Measurements from ENCODE around the gene ABCA3. TPM values are rescaled to one million over a fixed set of nuclear protein-coding genes. Genes with fewer than 3 reads are reported as not detected.

The ABCA3 gene
- total and polyA plus RNA-seq, 2 donors (not counting 1 experiment from before 2014, with no cell fraction given), result 1.7 to 6.1 TPM

DNA sequence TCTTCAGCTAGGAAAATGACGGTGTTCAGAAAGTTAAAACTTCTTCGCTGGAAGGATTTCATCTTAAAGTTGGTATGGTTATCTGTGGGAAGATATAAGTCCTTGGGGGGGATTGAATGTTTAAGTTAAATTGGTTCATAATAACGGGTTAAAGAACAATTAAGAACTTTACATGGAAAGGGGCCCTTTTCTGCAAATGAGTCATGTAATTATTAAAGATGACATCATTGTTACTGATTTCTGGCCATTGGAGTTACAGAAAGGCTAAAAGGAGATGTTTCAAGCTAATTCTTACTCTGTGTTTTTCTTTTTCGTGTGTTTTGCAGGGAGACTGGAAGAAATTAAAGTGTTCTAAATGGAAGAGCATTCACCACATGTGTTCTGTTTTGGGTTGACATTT is 20.6 kb upstream of the ABCA3 start:
- peaks cover 4% of the 10 kb centered on the region for H3K27me3 ChIP-seq (ENCODE audit: control insufficient read depth, insufficient read depth, low read length)
- no peaks in the 10 kb centered on the region for H3K9me3 ChIP-seq (ENCODE audit: control insufficient read depth, insufficient read depth, low read depth, low read length)
- no peaks in the 10 kb centered on the region for H3K36me3 ChIP-seq (ENCODE audit: control insufficient read depth, insufficient read depth, low read length)
- no peak overlapping the region for H3K4me3 ChIP-seq (replicated peaks in 1 of 4; ENCODE audit: control extremely low read depth in 1 of 4, insufficient read depth in 1 of 4, low read depth in 3 of 4, low read length in 4 of 4)
- no peaks in the 10 kb centered on the region for H3K79me2 ChIP-seq (ENCODE audit: control insufficient read depth, insufficient read depth, low read length)
- TF ChIP-seq EZH2 (IDR thresholded peaks at IDR 0.05; ENCODE audit: low read length, missing control alignments), result no peak
- TF ChIP-seq, protein P1, sequence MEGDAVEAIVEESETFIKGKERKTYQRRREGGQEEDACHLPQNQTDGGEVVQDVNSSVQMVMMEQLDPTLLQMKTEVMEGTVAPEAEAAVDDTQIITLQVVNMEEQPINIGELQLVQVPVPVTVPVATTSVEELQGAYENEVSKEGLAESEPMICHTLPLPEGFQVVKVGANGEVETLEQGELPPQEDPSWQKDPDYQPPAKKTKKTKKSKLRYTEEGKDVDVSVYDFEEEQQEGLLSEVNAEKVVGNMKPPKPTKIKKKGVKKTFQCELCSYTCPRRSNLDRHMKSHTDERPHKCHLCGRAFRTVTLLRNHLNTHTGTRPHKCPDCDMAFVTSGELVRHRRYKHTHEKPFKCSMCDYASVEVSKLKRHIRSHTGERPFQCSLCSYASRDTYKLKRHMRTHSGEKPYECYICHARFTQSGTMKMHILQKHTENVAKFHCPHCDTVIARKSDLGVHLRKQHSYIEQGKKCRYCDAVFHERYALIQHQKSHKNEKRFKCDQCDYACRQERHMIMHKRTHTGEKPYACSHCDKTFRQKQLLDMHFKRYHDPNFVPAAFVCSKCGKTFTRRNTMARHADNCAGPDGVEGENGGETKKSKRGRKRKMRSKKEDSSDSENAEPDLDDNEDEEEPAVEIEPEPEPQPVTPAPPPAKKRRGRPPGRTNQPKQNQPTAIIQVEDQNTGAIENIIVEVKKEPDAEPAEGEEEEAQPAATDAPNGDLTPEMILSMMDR (conservative IDR thresholded peaks at IDR 0.05 in 1 of 2, IDR thresholded peaks at IDR 0.05 in 1 of 2; ENCODE audit: low read depth in 1 of 2, low read length in 2 of 2), result no peak
- H3K4me2 ChIP-seq (ENCODE audit: extremely low read depth, insufficient read depth, low read length), result no peak overlapping the region
- H3K9ac ChIP-seq (ENCODE audit: insufficient read depth, low read length), result no peak overlapping the region
- DNase-seq (ENCODE audit: low read depth in 2 of 2), result no peak
- H4K20me1 ChIP-seq (ENCODE audit: control insufficient read depth, extremely low read depth, insufficient read depth, low read length), result no peaks in the 10 kb centered on the region
- H2AFZ ChIP-seq (ENCODE audit: low read length), result no peak overlapping the region
- no peak overlapping the region for H3K27ac ChIP-seq (ENCODE audit: insufficient read depth, low read length)
- H3K4me1 ChIP-seq (ENCODE audit: control insufficient read depth, extremely low read depth, insufficient read depth, low read length), result no peaks in the 10 kb centered on the region

GRCh38 chr16:2359919-2360318 is 19.4 kb upstream of the ABCA3 start:
- Histone ChIP-seq H4K20me1 (ENCODE audit: control insufficient read depth, extremely low read depth, insufficient read depth, low read length) (no peaks in the 10 kb centered on the region), H3K9ac (ENCODE audit: insufficient read depth, low read length) (no peak overlapping the region), H3K79me2 (ENCODE audit: control insufficient read depth, insufficient read depth, low read length) (no peaks in the 10 kb centered on the region), H3K4me2 (ENCODE audit: extremely low read depth, insufficient read depth, low read length) (no peak overlapping the region), H3K27me3 (ENCODE audit: control insufficient read depth, insufficient read depth, low read length) (no peaks in the 10 kb centered on the region), H3K36me3 (ENCODE audit: control insufficient read depth, insufficient read depth, low read length) (no peaks in the 10 kb centered on the region), H2AFZ (ENCODE audit: low read length) (no peak overlapping the region), H3K4me3 (replicated peaks in 1 of 4; ENCODE audit: control extremely low read depth in 1 of 4, insufficient read depth in 1 of 4, low read depth in 3 of 4, low read length in 4 of 4) (no peak overlapping the region), H3K27ac (ENCODE audit: insufficient read depth, low read length) (no peak overlapping the region), H3K4me1 (ENCODE audit: control insufficient read depth, extremely low read depth, insufficient read depth, low read length) (no peaks in the 10 kb centered on the region), H3K9me3 (ENCODE audit: control insufficient read depth, insufficient read depth, low read depth, low read length) (no peaks in the 10 kb centered on the region)
- TF ChIP-seq, protein P1 (conservative IDR thresholded peaks at IDR 0.05 in 1 of 2, IDR thresholded peaks at IDR 0.05 in 1 of 2; ENCODE audit: low read depth in 1 of 2, low read length in 2 of 2), result no peak
- TF ChIP-seq EZH2 (IDR thresholded peaks at IDR 0.05; ENCODE audit: low read length, missing control alignments), result no peak
- no peak for DNase-seq (ENCODE audit: low read depth in 2 of 2)

DNA sequence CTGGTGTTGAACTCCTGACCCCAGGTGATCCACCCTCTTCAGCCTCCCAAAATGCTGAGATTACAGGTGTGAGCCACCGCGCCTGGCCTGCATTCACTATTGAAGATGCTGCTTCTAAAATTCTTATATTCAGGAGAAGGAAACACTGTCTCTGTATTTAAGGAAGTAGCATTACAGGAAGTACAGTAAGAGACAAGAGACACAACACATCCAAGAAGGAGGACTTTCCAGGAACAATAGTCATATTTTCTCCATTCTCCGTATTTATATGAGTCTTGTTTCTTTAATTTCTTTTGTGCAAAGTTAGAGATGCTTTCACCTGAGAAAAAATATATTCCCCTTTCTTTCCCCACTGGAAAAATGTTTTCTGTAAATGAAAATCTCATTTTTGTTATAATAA is 18.3 kb upstream of the ABCA3 start:
- TF ChIP-seq EZH2 (IDR thresholded peaks at IDR 0.05; ENCODE audit: low read length, missing control alignments), result no peak
- TF ChIP-seq, protein P1 (conservative IDR thresholded peaks at IDR 0.05 in 1 of 2, IDR thresholded peaks at IDR 0.05 in 1 of 2; ENCODE audit: low read depth in 1 of 2, low read length in 2 of 2), result no peak
- no peak overlapping the region for H3K9ac ChIP-seq (ENCODE audit: insufficient read depth, low read length)
- H3K4me1 ChIP-seq (ENCODE audit: control insufficient read depth, extremely low read depth, insufficient read depth, low read length), result no peaks in the 10 kb centered on the region
- no peaks in the 10 kb centered on the region for H3K9me3 ChIP-seq (ENCODE audit: control insufficient read depth, insufficient read depth, low read depth, low read length)
- H3K79me2 ChIP-seq (ENCODE audit: control insufficient read depth, insufficient read depth, low read length), result no peaks in the 10 kb centered on the region
- no peaks in the 10 kb centered on the region for H4K20me1 ChIP-seq (ENCODE audit: control insufficient read depth, extremely low read depth, insufficient read depth, low read length)
- H3K4me3 ChIP-seq (replicated peaks in 1 of 4; ENCODE audit: control extremely low read depth in 1 of 4, insufficient read depth in 1 of 4, low read depth in 3 of 4, low read length in 4 of 4), result no peak overlapping the region
- H3K4me2 ChIP-seq (ENCODE audit: extremely low read depth, insufficient read depth, low read length), result no peak overlapping the region
- no peak for DNase-seq (ENCODE audit: low read depth in 2 of 2)
- H3K27ac ChIP-seq (ENCODE audit: insufficient read depth, low read length), result no peak overlapping the region
- H3K27me3 ChIP-seq (ENCODE audit: control insufficient read depth, insufficient read depth, low read length), result no peaks in the 10 kb centered on the region
- no peaks in the 10 kb centered on the region for H3K36me3 ChIP-seq (ENCODE audit: control insufficient read depth, insufficient read depth, low read length)
- H2AFZ ChIP-seq (ENCODE audit: low read length), result no peak overlapping the region

Data from fibroblast of lung (primary cell).